T-helper 1 cell treated with Interleukin-12 subunit alpha and Interleukin-12 subunit beta and Interleukin-4 antibody, amounts not matched to agents 30 μg/mL and 1 μg/mL, for 36 hours (primary cell): Measurements from ENCODE around the gene TENM4.

Source experiments
- H3K27ac Mint-ChIP-seq: one replicate; pipeline ENCODE4 v1.8.0; 2021; ENCODE audit warnings: mild to moderate bottlenecking, mixed read lengths
- H3K27me3 Mint-ChIP-seq: one replicate; pipeline ENCODE4 v1.8.0; 2021; ENCODE audit warnings: low read depth, mixed read lengths
- H3K36me3 Mint-ChIP-seq: one replicate; pipeline ENCODE4 v1.8.0; 2021; ENCODE audit warnings: low read depth, mixed read lengths
- H3K4me1 Mint-ChIP-seq: one replicate; pipeline ENCODE4 v1.8.0; 2021; ENCODE audit warnings: low read depth, mixed read lengths
- H3K4me3 Mint-ChIP-seq: one replicate; pipeline ENCODE4 v1.8.0; 2021; ENCODE audit warnings: mild to moderate bottlenecking, moderate library complexity, mixed read lengths
- H3K9me3 Mint-ChIP-seq: one replicate; pipeline ENCODE4 v1.8.0; 2021; ENCODE audit warnings: mixed read lengths

Gene TENM4

GRCh38 chr11:79221444-79222130, 219.2 kb downstream of the TENM4 start:
- Mint-ChIP-seq H3K27me3 (no peaks in the 10 kb centered on the region), H3K4me1 (peaks cover 1% of the 10 kb centered on the region), H3K36me3 (no peaks in the 10 kb centered on the region), H3K4me3 (no peak overlapping the region), H3K27ac (no peak overlapping the region), H3K9me3 (peaks cover 9% of the 10 kb centered on the region)

GRCh38 chr11:79220171-79220570, 220.7 kb downstream of the TENM4 start:
- Mint-ChIP-seq H3K9me3 (peaks cover 9% of the 10 kb centered on the region), H3K27me3 (no peaks in the 10 kb centered on the region), H3K36me3 (no peaks in the 10 kb centered on the region), H3K27ac (no peak overlapping the region), H3K4me1 (peaks cover 1% of the 10 kb centered on the region), H3K4me3 (no peak overlapping the region)

- Mint-ChIP-seq H3K36me3 (no peaks in the 10 kb centered on the region), H3K9me3 (peaks cover 9% of the 10 kb centered on the region), H3K27ac (no peak overlapping the region), H3K27me3 (no peaks in the 10 kb centered on the region), H3K4me1 (peaks cover 1% of the 10 kb centered on the region), H3K4me3 (no peak overlapping the region)
Measured at GRCh38 chr11:79219186-79220045, 221.4 kb downstream of the TENM4 start.

- Mint-ChIP-seq H3K27me3 (no peaks in the 10 kb centered on the region), H3K4me1 (no peaks in the 10 kb centered on the region), H3K4me3 (no peak overlapping the region), H3K9me3 (no peaks in the 10 kb centered on the region), H3K36me3 (no peaks in the 10 kb centered on the region), H3K27ac (no peak overlapping the region)
Measured at GRCh38 chr11:79212741-79213190, 228.1 kb downstream of the TENM4 start.

GRCh38 chr11:79209540-79210266, 231.1 kb downstream of the TENM4 start:
- Mint-ChIP-seq H3K9me3 (no peaks in the 10 kb centered on the region), H3K27me3 (no peaks in the 10 kb centered on the region), H3K4me3 (no peak overlapping the region), H3K4me1 (no peaks in the 10 kb centered on the region), H3K36me3 (no peaks in the 10 kb centered on the region), H3K27ac (no peak overlapping the region)

GRCh38 chr11:79208126-79208525, 232.7 kb downstream of the TENM4 start:
- Mint-ChIP-seq H3K36me3 (no peaks in the 10 kb centered on the region), H3K4me1 (no peaks in the 10 kb centered on the region), H3K9me3 (no peaks in the 10 kb centered on the region), H3K4me3 (no peak overlapping the region), H3K27ac (no peak overlapping the region), H3K27me3 (no peaks in the 10 kb centered on the region)

GRCh38 chr11:79206951-79207350, 233.9 kb downstream of the TENM4 start:
- Mint-ChIP-seq H3K4me3 (no peak overlapping the region), H3K27me3 (no peaks in the 10 kb centered on the region), H3K4me1 (no peaks in the 10 kb centered on the region), H3K36me3 (no peaks in the 10 kb centered on the region), H3K27ac (no peak overlapping the region), H3K9me3 (no peaks in the 10 kb centered on the region)

GRCh38 chr11:79205786-79206185, 235.0 kb downstream of the TENM4 start:
- Mint-ChIP-seq H3K36me3 (no peaks in the 10 kb centered on the region), H3K27ac (no peak overlapping the region), H3K9me3 (no peaks in the 10 kb centered on the region), H3K27me3 (no peaks in the 10 kb centered on the region), H3K4me3 (no peak overlapping the region), H3K4me1 (no peaks in the 10 kb centered on the region)

- Mint-ChIP-seq H3K4me3 (no peak overlapping the region), H3K27ac (no peak overlapping the region), H3K36me3 (no peaks in the 10 kb centered on the region), H3K27me3 (no peaks in the 10 kb centered on the region), H3K4me1 (no peaks in the 10 kb centered on the region), H3K9me3 (no peaks in the 10 kb centered on the region)
Measured at GRCh38 chr11:79201677-79202347, 239.0 kb downstream of the TENM4 start.

GRCh38 chr11:79200398-79201070, 240.3 kb downstream of the TENM4 start:
- Mint-ChIP-seq H3K27me3 (no peaks in the 10 kb centered on the region), H3K27ac (no peak overlapping the region), H3K36me3 (no peaks in the 10 kb centered on the region), H3K9me3 (no peaks in the 10 kb centered on the region), H3K4me1 (no peaks in the 10 kb centered on the region), H3K4me3 (no peak overlapping the region)

- Mint-ChIP-seq H3K36me3 (no peaks in the 10 kb centered on the region), H3K4me1 (no peaks in the 10 kb centered on the region), H3K4me3 (no peak overlapping the region), H3K27ac (no peak overlapping the region), H3K9me3 (no peaks in the 10 kb centered on the region), H3K27me3 (no peaks in the 10 kb centered on the region)
Measured at GRCh38 chr11:79199729-79200354, 241.0 kb downstream of the TENM4 start.

- H3K27me3 Mint-ChIP-seq: no peaks in the 10 kb centered on the region
- no peaks in the 10 kb centered on the region for H3K4me1 Mint-ChIP-seq
- H3K9me3 Mint-ChIP-seq: no peaks in the 10 kb centered on the region
- no peaks in the 10 kb centered on the region for H3K36me3 Mint-ChIP-seq
- H3K27ac Mint-ChIP-seq: no peak overlapping the region
- no peak overlapping the region for H3K4me3 Mint-ChIP-seq
Measured at GRCh38 chr11:79198898-79199250, 242.0 kb downstream of the TENM4 start.

- Mint-ChIP-seq H3K36me3 (no peaks in the 10 kb centered on the region), H3K4me1 (no peaks in the 10 kb centered on the region), H3K9me3 (no peaks in the 10 kb centered on the region), H3K27ac (no peak overlapping the region), H3K4me3 (no peak overlapping the region), H3K27me3 (no peaks in the 10 kb centered on the region)
Measured at GRCh38 chr11:79198203-79198897, 242.5 kb downstream of the TENM4 start.
